Esophagus muscularis mucosa (tissue), 3 donors: Measurements from ENCODE around the gene RNASE8.

Experiments
- CTCF ChIP-seq, 3 experiments: fragments of 200-600 bp in 2 of 3; fragments of 450-650 bp in 1 of 3; sonication (generic) in 2 of 3; IDR thresholded peaks; one replicate each; pipeline ENCODE4 v1.5.1; 2017 to 2019; ENCODE audit warnings: antibody characterized with exemption in 3 of 3, mild to moderate bottlenecking in 2 of 3, moderate library complexity in 1 of 3
- POLR2A ChIP-seq: fragments of 450-650 bp; IDR thresholded peaks from one replicate; pipeline ENCODE4 v1.6.1; 2017; ENCODE audit warnings: antibody characterized with exemption, moderate library complexity, mild to moderate bottlenecking, low read depth
- POLR2AphosphoS5 ChIP-seq, 2 donors: sonication (generic); formaldehyde crosslinking; IDR thresholded peaks; one replicate each; pipeline ENCODE4 v1.6.1; 2017; ENCODE audit warnings: antibody characterized with exemption in 2 of 2

DNA sequence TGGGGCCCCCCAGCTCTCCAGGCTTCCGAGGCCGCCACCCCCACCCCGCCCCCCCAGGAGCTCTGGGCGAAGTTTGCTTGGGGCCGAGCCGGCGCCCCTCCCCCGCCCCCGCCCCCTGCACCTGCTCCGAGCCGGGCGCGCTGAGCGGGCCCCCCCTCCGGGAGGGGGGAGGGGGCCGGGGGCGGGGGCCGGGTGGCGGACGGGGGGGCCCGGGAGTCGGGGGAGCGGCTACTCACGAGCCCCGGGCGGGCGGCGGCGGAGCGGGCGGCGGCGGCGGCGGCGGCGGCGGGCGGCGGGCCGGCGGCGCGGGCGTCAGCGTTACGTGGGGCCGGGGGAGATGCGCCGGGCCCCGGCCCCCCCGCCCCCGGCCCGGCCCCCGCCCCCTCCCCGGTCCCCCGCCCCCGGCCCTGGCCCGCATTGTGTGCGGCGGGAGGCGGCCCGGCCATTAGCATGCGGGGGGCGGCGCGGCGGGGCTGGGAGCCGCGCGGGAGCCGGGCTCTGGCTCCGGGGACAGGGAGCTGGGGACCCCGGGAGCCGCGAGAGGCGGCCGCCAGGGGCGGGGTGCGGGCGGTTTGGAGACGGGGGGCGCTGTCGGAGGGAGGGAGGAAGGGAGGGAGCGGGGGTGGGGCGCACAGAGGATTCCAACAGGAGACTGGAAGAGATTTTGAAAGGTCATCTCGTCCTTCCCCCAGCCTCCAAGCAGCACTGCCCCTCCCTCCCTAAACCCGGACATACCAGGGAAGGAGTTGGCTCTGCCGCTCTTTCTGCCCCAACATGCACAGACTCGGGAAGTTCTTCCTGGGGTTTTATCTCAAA lies 40.7 kb downstream of the RNASE8 start, which contains the start of gene ZNF219:
- TF ChIP-seq CTCF (IDR thresholded peaks at IDR 0.05) (peak in 1 of 3 experiments; percentile 22), POLR2A (no peak), POLR2AphosphoS5 (IDR thresholded peaks at IDR 0.05) (peak; percentile 58 to 69)
